BJ (cell line): ENCODE data around the gene ITGB8. TPM values are rescaled to one million over a fixed set of nuclear protein-coding genes. Genes with fewer than 3 reads are reported as not detected.
A peak's percentile ranks its signal among the peaks of the same experiment; 100 is the strongest.

Experiments
- CTCF ChIA-PET: fragments of 350-600 bp; formaldehyde crosslinking; extraction: SDS; loops from one replicate; lab custom pipeline; 2021; ENCODE audit warnings: antibody characterized with exemption, inconsistent platforms; lab: Yijun Ruan, JAX
- POLR2A ChIA-PET: fragments of 300-600 bp; sonication (Branson Sonifier 250); formaldehyde crosslinking; extraction: SDS; loops from one replicate; lab custom pipeline; 2021; ENCODE audit warnings: antibody characterized with exemption; lab: Charles Lee
- DNase-seq: peaks from one replicate; pipeline ENCODE4 v3.0.0-alpha.2; 2011; ENCODE audit warnings: low read depth
- H3K27me3 ChIP-seq: 2 replicates; pipeline ENCODE4 v1.6.0; 2011; ENCODE audit warnings: low read length; ENCODE audit not compliant: control insufficient read depth, insufficient read depth
- H3K36me3 ChIP-seq: 2 replicates; pipeline ENCODE4 v1.5.1; 2011; ENCODE audit warnings: low read length; ENCODE audit not compliant: control insufficient read depth, insufficient read depth
- H3K4me3 ChIP-seq: 2 replicates; pipeline ENCODE4 v1.5.1; 2011; ENCODE audit warnings: low read depth, mild to moderate bottlenecking, control low read depth, low read length
- polyA plus RNA-seq: library from polyadenylated mRNA; depleted of rRNA; stranded (reverse); fragments of >200 nt; gene quantifications from 2 replicates; pipeline ENCODE4 v1.2.3, GENCODE V29; 2011
- TF ChIP-seq, protein P1 (sequence below): IDR thresholded peaks from 2 replicates; pipeline ENCODE4 v1.5.1; 2011; ENCODE audit warnings: low read depth, mild to moderate bottlenecking, control low read depth, inconsistent platforms, low read length, moderate library complexity; ENCODE audit not compliant: insufficient read depth

The ITGB8 gene
- polyA plus RNA-seq, 1 experiment = 0.58 TPM

DNA sequence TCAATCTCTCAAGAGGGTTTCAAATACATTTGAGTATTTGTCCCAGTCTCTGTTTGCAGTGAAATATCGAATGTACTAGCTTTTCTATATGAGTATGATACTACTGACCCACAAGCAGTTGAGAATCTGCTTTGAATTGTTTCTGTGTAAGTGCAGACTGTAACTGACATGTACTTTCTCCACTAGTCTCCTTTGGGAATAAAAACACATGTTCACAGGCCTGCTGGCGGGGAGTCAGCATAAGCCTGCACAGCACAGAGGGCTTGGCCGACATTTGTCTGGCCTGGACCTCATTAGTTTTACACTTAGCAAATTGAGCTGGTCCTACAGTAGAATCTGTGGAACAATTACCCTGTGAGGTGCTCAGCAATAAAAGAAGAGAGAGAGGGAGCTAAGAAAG, 72.6 kb downstream of the ITGB8 start:
- DNase-seq = no peak
- Histone ChIP-seq H3K36me3 (no peaks in the 10 kb centered on the region), H3K4me3 (no peak overlapping the region), H3K27me3 (no peaks in the 10 kb centered on the region)
- ChIA-PET CTCF (interaction anchor here (0.8 to 1.4 kb wide), 6 partner anchors 9 to 159 kb away, joined by 3 to 4 read pairs (median 3); partner anchors contain the start of gene ITGB8), POLR2A (no interaction called here)
- TF ChIP-seq, protein P1, sequence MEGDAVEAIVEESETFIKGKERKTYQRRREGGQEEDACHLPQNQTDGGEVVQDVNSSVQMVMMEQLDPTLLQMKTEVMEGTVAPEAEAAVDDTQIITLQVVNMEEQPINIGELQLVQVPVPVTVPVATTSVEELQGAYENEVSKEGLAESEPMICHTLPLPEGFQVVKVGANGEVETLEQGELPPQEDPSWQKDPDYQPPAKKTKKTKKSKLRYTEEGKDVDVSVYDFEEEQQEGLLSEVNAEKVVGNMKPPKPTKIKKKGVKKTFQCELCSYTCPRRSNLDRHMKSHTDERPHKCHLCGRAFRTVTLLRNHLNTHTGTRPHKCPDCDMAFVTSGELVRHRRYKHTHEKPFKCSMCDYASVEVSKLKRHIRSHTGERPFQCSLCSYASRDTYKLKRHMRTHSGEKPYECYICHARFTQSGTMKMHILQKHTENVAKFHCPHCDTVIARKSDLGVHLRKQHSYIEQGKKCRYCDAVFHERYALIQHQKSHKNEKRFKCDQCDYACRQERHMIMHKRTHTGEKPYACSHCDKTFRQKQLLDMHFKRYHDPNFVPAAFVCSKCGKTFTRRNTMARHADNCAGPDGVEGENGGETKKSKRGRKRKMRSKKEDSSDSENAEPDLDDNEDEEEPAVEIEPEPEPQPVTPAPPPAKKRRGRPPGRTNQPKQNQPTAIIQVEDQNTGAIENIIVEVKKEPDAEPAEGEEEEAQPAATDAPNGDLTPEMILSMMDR = no peak

DNA sequence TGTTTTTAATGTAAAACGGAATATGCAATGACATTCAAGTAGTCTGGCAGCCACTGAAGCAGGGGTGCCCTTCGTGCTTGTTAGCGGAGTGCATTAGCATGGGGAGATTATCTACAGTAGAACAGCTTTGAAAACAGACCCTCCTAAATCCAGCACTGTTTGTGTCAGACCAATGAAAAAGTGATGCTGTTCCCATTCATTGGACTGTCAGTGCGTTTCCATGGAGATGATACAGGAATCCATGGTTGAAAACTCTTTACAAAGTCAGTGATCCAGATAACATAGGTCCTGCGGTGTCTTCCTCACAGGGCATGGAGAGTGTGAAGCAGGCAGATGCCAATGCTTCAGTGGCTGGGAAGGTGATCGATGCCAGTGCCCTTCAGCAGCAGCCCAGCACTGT, 73.6 kb downstream of the ITGB8 start:
- POLR2A ChIA-PET = no interaction called here
- CTCF ChIA-PET = interaction anchor here (0.8 to 1.4 kb wide), 3 partner anchors 52 to 160 kb away, joined by 3 read pairs; partner anchors contain the start of gene ITGB8

GRCh38 chr7:20407585-20408466, 77.1 kb downstream of the ITGB8 start:
- peak; percentile 22 for DNase-seq
- TF ChIP-seq, protein P1 = no peak
- POLR2A ChIA-PET = no interaction called here
- CTCF ChIA-PET = interaction anchor here (0.9 to 2.2 kb wide), 4 partner anchors 10 to 191 kb away, joined by 3 to 13 read pairs (median 4); no protein-coding TSS in a partner anchor
- no peak overlapping the region for H3K4me3 ChIP-seq
- H3K27me3 ChIP-seq = no peaks in the 10 kb centered on the region
- H3K36me3 ChIP-seq = no peaks in the 10 kb centered on the region

More for the DNA sequence above, 73.6 kb downstream of the ITGB8 start:
- TF ChIP-seq, protein P1 = no peak
- Histone ChIP-seq H3K36me3 (no peaks in the 10 kb centered on the region), H3K27me3 (no peaks in the 10 kb centered on the region), H3K4me3 (no peak overlapping the region)
- no peak for DNase-seq

DNA sequence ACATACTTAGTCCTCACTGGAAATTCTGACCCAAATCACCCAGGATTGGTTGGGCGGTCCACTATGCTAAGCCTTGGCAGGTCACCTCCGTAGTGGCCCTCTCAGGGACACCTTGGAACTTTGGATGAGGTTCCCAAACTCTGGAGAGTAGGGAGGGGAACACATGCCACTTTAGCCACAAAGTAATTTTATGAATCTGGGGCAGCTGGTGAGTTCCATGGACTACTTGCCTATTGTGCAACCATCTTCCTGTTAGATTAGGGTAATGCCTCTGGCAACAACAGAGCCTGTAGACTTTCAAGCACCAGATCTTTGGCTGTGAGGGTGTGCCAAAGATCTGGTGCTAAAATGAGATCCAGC, 77.7 kb downstream of the ITGB8 start:
- CTCF ChIA-PET = interaction anchor here (0.9 to 2.2 kb wide), 3 partner anchors 10 to 33 kb away, joined by 3 to 13 read pairs (median 4); no protein-coding TSS in a partner anchor
- no peak overlapping the region for H3K4me3 ChIP-seq
- H3K36me3 ChIP-seq = no peaks in the 10 kb centered on the region
- TF ChIP-seq, protein P1 = no peak
- POLR2A ChIA-PET = no interaction called here
- no peaks in the 10 kb centered on the region for H3K27me3 ChIP-seq
- DNase-seq = no peak

DNA sequence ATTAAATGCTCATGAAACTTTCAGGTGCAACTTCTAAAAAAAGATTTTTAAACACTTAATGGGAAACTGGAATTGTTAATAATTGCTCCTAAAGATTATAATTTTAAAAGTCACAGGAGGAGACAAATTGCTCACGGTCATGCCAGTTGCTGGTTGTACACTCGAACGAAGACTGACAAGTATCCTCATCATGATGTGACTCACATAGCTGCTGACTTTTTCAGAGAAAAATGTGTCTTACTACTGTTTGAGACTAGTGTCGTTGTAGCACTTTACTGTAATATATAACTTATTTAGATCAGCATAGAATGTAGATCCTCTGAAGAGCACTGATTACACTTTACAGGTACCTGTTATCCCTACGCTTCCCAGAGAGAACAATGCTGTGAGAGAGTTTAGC, 79.3 kb downstream of the ITGB8 start:
- H3K36me3 ChIP-seq = no peaks in the 10 kb centered on the region
- no peaks in the 10 kb centered on the region for H3K27me3 ChIP-seq
- CTCF ChIA-PET = no interaction called here
- no peak for DNase-seq
- POLR2A ChIA-PET = no interaction called here
- TF ChIP-seq, protein P1 = no peak
- H3K4me3 ChIP-seq = no peak overlapping the region
